GM23338 (cell line): Measurements from ENCODE around the gene RSAD1. TPM values are rescaled to one million over a fixed set of nuclear protein-coding genes. Genes with fewer than 3 reads are reported as not detected.

ENCODE experiments used
- ATAC-seq: fragments of 200-7000 bp; cut with Tn5 transposase; 3 replicates; pipeline ENCODE4 v1.9.1; 2020
- DNase-seq: peaks from one replicate; pipeline ENCODE4 v3.0.0-alpha.2; 2015; ENCODE audit warnings: low spot score
- H2AFZ ChIP-seq: fragments of 200-600 bp; sonication (generic); 2 replicates; pipeline ENCODE4 v1.8.0; 2016; ENCODE audit warnings: antibody characterized with exemption, mild to moderate bottlenecking, moderate library complexity
- H3F3A ChIP-seq: fragments of 200-600 bp; sonication (generic); replicated peaks from 2 replicates; pipeline ENCODE4 v1.8.0; 2017; ENCODE audit warnings: antibody characterized with exemption, mixed run types, low read depth
- H3K27ac ChIP-seq: fragments of 200-600 bp; sonication (generic); 2 replicates; pipeline ENCODE4 v1.6.1; 2016; ENCODE audit warnings: low read depth
- H3K27me3 ChIP-seq: fragments of 200-600 bp; sonication (generic); 2 replicates; pipeline ENCODE4 v1.8.0; 2016; ENCODE audit warnings: mild to moderate bottlenecking, mixed run types, moderate library complexity; ENCODE audit not compliant: insufficient read depth
- H3K36me3 ChIP-seq: fragments of 200-600 bp; sonication (generic); 2 replicates; pipeline ENCODE4 v1.8.0; 2016; ENCODE audit warnings: mild to moderate bottlenecking; ENCODE audit not compliant: insufficient read depth
- H3K4me1 ChIP-seq: fragments of 200-600 bp; sonication (generic); 2 replicates; pipeline ENCODE4 v1.8.0; 2016; ENCODE audit warnings: mild to moderate bottlenecking, moderate library complexity; ENCODE audit not compliant: insufficient read depth
- H3K4me2 ChIP-seq: fragments of 200-600 bp; sonication (generic); 2 replicates; pipeline ENCODE4 v1.7.1; 2017; ENCODE audit warnings: mixed run types
- H3K4me3 ChIP-seq: fragments of 200-600 bp; sonication (generic); 2 replicates; pipeline ENCODE4 v1.6.1; 2016; ENCODE audit warnings: mixed run types
- H3K79me2 ChIP-seq: fragments of 200-600 bp; sonication (generic); replicated peaks from 2 replicates; pipeline ENCODE4 v1.8.0; 2017; ENCODE audit warnings: mild to moderate bottlenecking; ENCODE audit not compliant: insufficient read depth
- H3K9me2 ChIP-seq: fragments of 200-600 bp; sonication (generic); 2 replicates; pipeline ENCODE4 v1.8.0; 2017; ENCODE audit not compliant: insufficient read depth
- H4K20me1 ChIP-seq: fragments of 200-600 bp; sonication (generic); replicated peaks from 2 replicates; pipeline ENCODE4 v1.8.0; 2017; ENCODE audit warnings: mild to moderate bottlenecking; ENCODE audit not compliant: insufficient read depth
- H3K27ac Mint-ChIP-seq: 2 replicates; pipeline ENCODE4 v1.8.0; 2020; ENCODE audit warnings: inconsistent platforms, mild to moderate bottlenecking, moderate library complexity, mixed read lengths
- H3K27me3 Mint-ChIP-seq: 3 replicates; pipeline ENCODE4 v1.8.0; 2022; ENCODE audit warnings: low read depth, mild to moderate bottlenecking, moderate library complexity, mixed read lengths, inconsistent platforms; ENCODE audit not compliant: insufficient read depth, poor library complexity
- H3K36me3 Mint-ChIP-seq: 3 replicates; pipeline ENCODE4 v1.8.0; 2021; ENCODE audit warnings: low read depth, mild to moderate bottlenecking, inconsistent platforms, moderate library complexity, mixed read lengths
- H3K4me1 Mint-ChIP-seq: 3 replicates; pipeline ENCODE4 v1.8.0; 2020; ENCODE audit warnings: mild to moderate bottlenecking, inconsistent platforms, mixed read lengths
- H3K4me3 Mint-ChIP-seq: 3 replicates; pipeline ENCODE4 v1.8.0; 2021; ENCODE audit warnings: moderate library complexity, mild to moderate bottlenecking, inconsistent platforms, mixed read lengths
- H3K9me3 Mint-ChIP-seq: 3 replicates; pipeline ENCODE4 v1.8.0; 2020; ENCODE audit warnings: moderate library complexity, mild to moderate bottlenecking, inconsistent platforms, mixed read lengths
- CREB1 ChIP-seq: fragments of 250-450 bp; sonication (Bioruptor Pico); IDR thresholded peaks from 2 replicates; pipeline ENCODE4 v1.5.0; 2020; ENCODE audit warnings: low read depth, mild to moderate bottlenecking, moderate library complexity
- EZH2 ChIP-seq: fragments of 200-600 bp; sonication (generic); IDR thresholded peaks from one replicate; pipeline ENCODE4 v1.8.0; 2017; ENCODE audit warnings: antibody characterized with exemption, mild to moderate bottlenecking, low read depth; ENCODE audit not compliant: unreplicated experiment
- EZH2phosphoT487 ChIP-seq: fragments of 200-600 bp; sonication (generic); IDR thresholded peaks from one replicate; pipeline ENCODE4 v1.8.1; 2018; ENCODE audit warnings: antibody characterized with exemption; ENCODE audit not compliant: unreplicated experiment
- JUNB ChIP-seq: IDR thresholded peaks from one replicate; pipeline ENCODE4 v1.6.1; 2016; ENCODE audit warnings: antibody characterized with exemption; ENCODE audit not compliant: unreplicated experiment
- NANOG ChIP-seq: IDR thresholded peaks from 2 replicates; pipeline ENCODE4 v1.6.1; 2016; ENCODE audit warnings: antibody characterized with exemption, borderline replicate concordance
- POLR2AphosphoS5 ChIP-seq: IDR thresholded peaks from 2 replicates; pipeline ENCODE4 v1.6.1; 2016; ENCODE audit warnings: antibody characterized with exemption, low read depth
- REST ChIP-seq: IDR thresholded peaks from one replicate; pipeline ENCODE4 v1.6.1; 2018; ENCODE audit warnings: antibody characterized with exemption; ENCODE audit not compliant: unreplicated experiment
- STAT1 ChIP-seq: IDR thresholded peaks from one replicate; pipeline ENCODE4 v1.6.1; 2016; ENCODE audit warnings: antibody characterized with exemption; ENCODE audit not compliant: unreplicated experiment
- ZNF114 ChIP-seq: fragments of 250-450 bp; sonication (Bioruptor Pico); IDR thresholded peaks from 2 replicates; pipeline ENCODE4 v1.5.0; 2020; ENCODE audit warnings: mild to moderate bottlenecking, moderate library complexity
- ZNF331 ChIP-seq: fragments of 250-450 bp; sonication (Bioruptor Pico); IDR thresholded peaks from 2 replicates; pipeline ENCODE4 v1.5.0; 2020; ENCODE audit warnings: low read depth, mild to moderate bottlenecking, moderate library complexity
- ZNF462 ChIP-seq: fragments of 250-450 bp; sonication (Bioruptor Pico); IDR thresholded peaks from 2 replicates; pipeline ENCODE4 v1.5.0; 2020; ENCODE audit warnings: mild to moderate bottlenecking, moderate library complexity
- polyA plus RNA-seq: library from polyadenylated mRNA; unstranded; fragments of >200 nt; fragmentation: Nextera tagmentation; extraction: Ambion mirVana; gene quantifications from 2 replicates; pipeline ENCODE4 v1.2.1, GENCODE V29; 2016
- total RNA-seq: library from RNA; depleted of rRNA; stranded (reverse); fragments of >200 nt; shearing (Covaris generic); gene quantifications from 2 replicates; pipeline ENCODE4 v1.2.3, GENCODE V29; 2014
- TF ChIP-seq, protein P1 (sequence below), 2 experiments: fragments of 200-600 bp in 1 of 2; sonication (generic) in 1 of 2; conservative IDR thresholded peaks; 2 replicates each; pipeline versions ENCODE4 v1.5.1 to v1.6.1; 2016 to 2017; ENCODE audit warnings: antibody characterized with exemption in 2 of 2, low read depth in 2 of 2, mild to moderate bottlenecking in 2 of 2, moderate library complexity in 1 of 2
- TF ChIP-seq, protein P2 (sequence below): IDR thresholded peaks from 2 replicates; pipeline ENCODE4 v1.6.1; 2016; ENCODE audit warnings: antibody characterized with exemption

RSAD1 gene
- total and polyA plus RNA-seq, 2 experiments from 2014 or later: 18.4 to 28.7 TPM

GRCh38 chr17:50444841-50445715 lies 33.6 kb upstream of the RSAD1 start:
- Histone ChIP-seq H3K4me3 (no peak overlapping the region), H3K79me2 (no peaks in the 10 kb centered on the region), H3K9me2 (no peaks in the 10 kb centered on the region), H3K27ac (no peak overlapping the region), H3K27me3 (no peaks in the 10 kb centered on the region), H3K4me1 (peaks cover 9% of the 10 kb centered on the region), H2AFZ (no peak overlapping the region), H4K20me1 (peaks cover 12% of the 10 kb centered on the region), H3K36me3 (no peaks in the 10 kb centered on the region), H3F3A (no peaks in the 10 kb centered on the region), H3K4me2 (no peak overlapping the region)
- H3K36me3 Mint-ChIP-seq: no peaks in the 10 kb centered on the region; the same call in 2 of the 3 replicates
- DNase-seq (no peak), ATAC-seq (no peak)
- no peak overlapping the region for H3K27ac Mint-ChIP-seq
- TF ChIP-seq REST (no peak), CREB1 (no peak), ZNF331 (CRISPR knock-in tag) (no peak), NANOG (no peak), ZNF462 (CRISPR knock-in tag) (no peak), ZNF114 (CRISPR knock-in tag) (no peak), JUNB (no peak), EZH2phosphoT487 (no peak), STAT1 (no peak), POLR2AphosphoS5 (no peak), EZH2 (no peak)
- TF ChIP-seq, protein P1, sequence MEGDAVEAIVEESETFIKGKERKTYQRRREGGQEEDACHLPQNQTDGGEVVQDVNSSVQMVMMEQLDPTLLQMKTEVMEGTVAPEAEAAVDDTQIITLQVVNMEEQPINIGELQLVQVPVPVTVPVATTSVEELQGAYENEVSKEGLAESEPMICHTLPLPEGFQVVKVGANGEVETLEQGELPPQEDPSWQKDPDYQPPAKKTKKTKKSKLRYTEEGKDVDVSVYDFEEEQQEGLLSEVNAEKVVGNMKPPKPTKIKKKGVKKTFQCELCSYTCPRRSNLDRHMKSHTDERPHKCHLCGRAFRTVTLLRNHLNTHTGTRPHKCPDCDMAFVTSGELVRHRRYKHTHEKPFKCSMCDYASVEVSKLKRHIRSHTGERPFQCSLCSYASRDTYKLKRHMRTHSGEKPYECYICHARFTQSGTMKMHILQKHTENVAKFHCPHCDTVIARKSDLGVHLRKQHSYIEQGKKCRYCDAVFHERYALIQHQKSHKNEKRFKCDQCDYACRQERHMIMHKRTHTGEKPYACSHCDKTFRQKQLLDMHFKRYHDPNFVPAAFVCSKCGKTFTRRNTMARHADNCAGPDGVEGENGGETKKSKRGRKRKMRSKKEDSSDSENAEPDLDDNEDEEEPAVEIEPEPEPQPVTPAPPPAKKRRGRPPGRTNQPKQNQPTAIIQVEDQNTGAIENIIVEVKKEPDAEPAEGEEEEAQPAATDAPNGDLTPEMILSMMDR (conservative IDR thresholded peaks at IDR 0.05; ENCODE audit: low read depth in 2 of 2): no peak
- TF ChIP-seq, protein P2, sequence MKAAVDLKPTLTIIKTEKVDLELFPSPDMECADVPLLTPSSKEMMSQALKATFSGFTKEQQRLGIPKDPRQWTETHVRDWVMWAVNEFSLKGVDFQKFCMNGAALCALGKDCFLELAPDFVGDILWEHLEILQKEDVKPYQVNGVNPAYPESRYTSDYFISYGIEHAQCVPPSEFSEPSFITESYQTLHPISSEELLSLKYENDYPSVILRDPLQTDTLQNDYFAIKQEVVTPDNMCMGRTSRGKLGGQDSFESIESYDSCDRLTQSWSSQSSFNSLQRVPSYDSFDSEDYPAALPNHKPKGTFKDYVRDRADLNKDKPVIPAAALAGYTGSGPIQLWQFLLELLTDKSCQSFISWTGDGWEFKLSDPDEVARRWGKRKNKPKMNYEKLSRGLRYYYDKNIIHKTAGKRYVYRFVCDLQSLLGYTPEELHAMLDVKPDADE: no peak
- no peaks in the 10 kb centered on the region for H3K9me3 Mint-ChIP-seq
- H3K4me3 Mint-ChIP-seq: no peak overlapping the region
- H3K4me1 Mint-ChIP-seq: peaks cover 11% of the 10 kb centered on the region
- peaks cover 3% of the 10 kb centered on the region for H3K27me3 Mint-ChIP-seq
